ENCODE data around the gene TPD52L2.

The TPD52L2 gene

GRCh38 chr20:63881451-63882226 lies 16.6 kb downstream of the TPD52L2 start:
- DNase-seq, result no peak

GRCh38 chr20:63882257-63883200 lies 17.5 kb downstream of the TPD52L2 start:
- DNase-seq, result no peak

- no peak for DNase-seq
These were observed 18.1 kb downstream of the TPD52L2 start for GRCh38 chr20:63883201-63883593.

GRCh38 chr20:63884506-63885263 lies 19.6 kb downstream of the TPD52L2 start:
- no peak for DNase-seq

DNA sequence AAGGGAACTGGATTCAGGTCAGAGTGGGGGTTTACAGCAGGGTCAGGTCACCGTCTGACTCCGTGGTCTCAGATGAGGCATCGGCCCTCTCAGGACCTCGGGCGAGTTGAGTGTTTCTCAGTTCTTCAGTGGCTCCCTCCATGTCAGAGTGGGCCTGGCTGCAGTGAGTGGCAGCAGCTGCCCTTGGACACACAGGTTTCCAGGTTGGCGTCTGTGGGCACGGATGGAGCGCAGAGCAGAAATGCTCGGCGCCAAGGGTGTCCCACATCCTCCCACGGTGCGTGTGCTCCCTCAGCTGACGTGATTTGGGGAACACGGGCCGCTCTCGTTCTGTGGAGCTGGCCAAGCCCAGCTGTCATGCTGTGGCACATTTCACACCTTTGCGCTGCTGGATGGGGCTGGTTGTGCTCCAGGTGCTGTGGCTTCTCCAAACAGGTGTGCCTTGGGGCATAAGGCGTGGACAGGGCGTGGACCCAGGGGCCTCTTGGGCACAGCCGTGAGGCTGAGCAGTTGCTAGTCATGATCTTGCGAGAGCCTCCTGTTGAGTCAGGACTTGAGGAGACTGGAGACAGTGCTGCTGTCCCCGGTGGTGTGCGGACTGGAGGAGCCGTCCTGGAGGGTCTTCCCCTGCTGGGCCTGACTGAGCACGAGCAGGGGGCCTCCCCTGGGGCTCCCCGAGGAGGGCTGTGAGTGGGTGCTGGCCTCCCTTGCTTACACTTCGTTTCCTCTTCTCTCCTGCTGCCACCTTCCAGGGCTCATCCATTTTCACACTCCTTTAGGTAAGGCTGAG lies 20.4 kb downstream of the TPD52L2 start:
- DNase-seq, result no peak

GRCh38 chr20:63886054-63886419 lies 21.0 kb downstream of the TPD52L2 start:
- no peak for DNase-seq

DNA sequence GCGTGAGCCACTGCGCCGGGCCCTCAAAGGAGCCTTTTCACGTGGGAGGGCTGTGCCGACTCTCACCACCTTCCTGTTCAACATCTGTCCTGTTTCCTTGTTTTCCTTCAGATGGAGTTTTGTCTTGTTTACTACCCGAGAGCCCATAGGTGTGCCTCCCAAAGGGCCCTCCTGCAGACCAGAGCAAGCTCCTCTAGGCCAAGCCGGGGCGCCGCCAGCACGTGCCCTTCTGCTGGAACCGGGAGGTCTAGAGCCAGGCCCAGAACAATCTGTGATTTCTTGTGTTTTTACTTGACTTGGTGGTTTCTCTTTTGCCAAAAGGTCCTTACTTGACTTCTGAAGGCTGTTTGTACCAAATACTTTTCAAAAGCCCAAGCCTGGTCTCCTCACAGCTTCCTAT lies 21.9 kb downstream of the TPD52L2 start:
- DNase-seq, result no peak

DNA sequence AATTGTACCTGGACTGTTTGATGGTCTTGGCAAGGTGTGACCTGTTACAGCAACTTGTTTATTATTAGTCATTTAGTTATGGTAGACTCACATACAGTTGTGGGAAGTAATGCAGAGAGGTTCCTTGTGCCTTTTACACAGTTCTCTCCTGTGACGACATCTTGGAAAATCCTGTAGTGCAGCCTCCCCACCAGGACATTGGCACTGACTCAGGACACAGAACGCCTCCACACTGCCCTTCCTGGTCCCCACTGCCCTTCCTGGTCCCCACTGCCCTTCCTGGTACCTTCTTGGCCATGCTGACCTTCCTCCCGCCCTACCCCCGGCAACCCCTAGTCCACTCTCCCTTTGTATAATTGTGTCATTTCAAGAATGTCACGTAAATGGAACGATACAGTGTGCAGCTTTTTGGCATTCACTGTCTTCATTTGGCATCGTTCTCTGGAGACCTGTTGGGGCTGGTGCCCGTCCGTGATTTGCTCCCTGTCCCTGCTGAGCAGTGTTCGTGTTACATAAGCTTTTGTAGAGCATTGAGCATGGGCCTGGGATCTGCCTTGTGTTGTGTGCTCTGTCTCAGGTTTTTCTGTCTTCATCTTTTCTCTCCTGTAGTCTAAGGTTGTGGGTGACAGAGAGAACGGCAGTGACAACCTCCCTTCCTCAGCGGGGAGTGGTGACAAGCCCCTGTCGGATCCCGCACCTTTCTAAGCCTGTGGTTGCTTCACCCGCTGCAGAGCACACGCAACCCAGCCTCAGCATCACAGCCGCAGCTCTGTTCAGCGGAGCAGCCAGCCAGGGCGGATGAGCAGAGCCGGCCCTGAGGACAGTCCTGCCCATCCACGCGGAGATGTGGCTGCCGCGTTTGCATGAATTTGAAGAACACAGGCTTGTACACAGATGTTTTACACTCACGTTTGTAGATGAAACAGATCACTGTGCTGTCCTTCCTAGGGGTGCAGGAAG lies 24.5 kb downstream of the TPD52L2 start:
- no peak for DNase-seq

DNA sequence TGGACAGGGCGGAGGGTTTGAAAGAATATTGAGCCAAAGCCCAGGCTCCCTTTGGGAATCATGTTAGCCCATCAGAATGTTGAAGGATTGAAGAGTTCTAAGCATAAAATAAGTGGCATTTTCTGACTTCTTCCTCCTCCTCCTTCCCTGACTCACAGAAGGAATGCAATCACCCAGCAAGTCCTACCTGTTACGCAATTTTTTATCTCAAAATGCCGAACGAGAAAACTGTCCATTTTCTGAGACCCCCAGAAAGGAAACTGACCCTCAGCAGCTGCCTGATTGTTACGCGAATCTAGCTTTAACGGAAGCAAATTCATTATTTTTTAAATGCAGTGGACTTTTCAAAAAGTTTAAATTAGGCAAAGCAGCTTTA lies 25.1 kb downstream of the TPD52L2 start:
- DNase-seq, result no peak

DNA sequence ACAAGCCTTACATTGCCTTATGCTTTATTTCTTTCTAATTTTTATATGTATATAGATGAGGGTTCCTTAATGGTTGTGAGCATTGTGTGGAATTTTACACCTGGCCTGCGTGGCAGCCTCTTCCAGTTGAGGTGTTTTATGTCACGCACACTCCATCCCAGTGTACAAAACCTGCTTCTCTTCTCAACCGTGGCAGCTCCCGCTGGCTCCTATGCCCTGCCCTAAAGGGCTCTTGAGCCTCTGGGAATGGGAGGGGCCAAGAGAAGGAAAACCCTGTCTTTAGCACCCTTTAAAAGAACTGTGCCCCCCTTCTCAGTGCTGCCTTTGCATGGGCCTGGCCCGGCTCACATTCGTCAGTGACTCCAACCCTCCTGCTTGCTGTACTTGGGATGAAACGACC lies 25.5 kb downstream of the TPD52L2 start:
- no peak for DNase-seq

- DNase-seq, result no peak
These were observed 26.3 kb downstream of the TPD52L2 start for GRCh38 chr20:63891061-63892002.

- no peak for DNase-seq
These were observed 27.3 kb downstream of the TPD52L2 start for GRCh38 chr20:63892402-63892801.

DNA sequence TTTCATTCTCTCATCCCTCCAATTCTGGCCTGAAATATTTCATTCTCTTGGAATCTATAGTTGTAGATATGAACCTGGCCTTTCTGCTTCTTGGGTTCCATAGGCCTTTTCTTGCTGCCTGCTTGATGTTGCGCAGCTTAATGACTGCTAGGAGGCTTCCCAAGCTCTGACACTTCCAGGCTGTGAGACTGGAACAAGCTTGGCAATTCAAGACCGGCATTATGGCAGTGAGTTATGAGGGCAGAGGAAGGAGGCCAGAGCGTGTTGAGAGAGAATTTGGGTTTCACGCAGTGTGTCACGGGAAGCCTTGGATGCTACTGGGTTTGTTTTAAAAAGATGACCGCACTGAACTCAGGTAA lies 28.9 kb downstream of the TPD52L2 start:
- DNase-seq, result no peak

- DNase-seq, result peak; percentile 89
These were observed 29.5 kb downstream of the TPD52L2 start, which contains the start of gene DNAJC5 for GRCh38 chr20:63894358-63895201. Gene DNAJC5 (plus strand): TSS chr20:63895126. CDS start chr20:63928346, 33,220 bp downstream.

DNA sequence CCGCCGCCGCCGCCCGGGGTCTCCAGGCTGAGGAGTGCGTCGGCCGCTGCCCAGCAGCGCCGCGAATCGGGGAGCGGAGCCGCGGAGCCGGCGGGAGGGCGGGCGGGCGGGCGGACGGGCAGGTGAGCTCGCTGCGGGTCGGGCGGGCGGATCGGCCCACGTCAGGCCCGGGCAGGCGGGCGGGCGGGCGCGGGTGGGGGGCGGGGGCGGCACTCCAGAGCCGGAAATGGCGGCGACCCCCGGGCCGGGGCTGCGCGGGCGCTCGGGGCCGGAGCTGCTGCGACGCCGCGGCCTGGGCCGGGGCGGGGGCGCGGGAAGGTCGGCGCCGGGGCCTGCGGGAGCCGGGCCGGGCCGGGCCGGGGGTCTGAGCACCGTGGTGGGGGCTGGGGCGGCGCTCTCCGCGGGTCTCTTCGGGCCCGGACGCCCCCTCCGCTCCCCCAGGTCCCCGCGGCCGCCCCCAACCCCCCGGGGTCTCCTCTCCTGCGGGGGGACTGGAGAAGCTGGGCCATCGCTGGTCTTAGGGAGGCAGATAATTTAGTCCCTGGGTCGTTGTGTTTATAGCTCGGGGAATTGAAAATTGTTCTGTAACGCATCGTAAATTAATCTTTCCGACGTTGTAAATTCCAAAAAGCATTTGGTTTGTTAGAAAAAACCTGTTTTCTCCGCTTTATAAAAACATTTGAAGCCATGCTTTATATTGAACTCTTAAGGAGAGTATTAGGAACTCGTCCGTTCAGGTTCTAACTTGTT lies 30.3 kb downstream of the TPD52L2 start:
- no peak for DNase-seq

GRCh38 chr20:63895952-63896263 lies 30.8 kb downstream of the TPD52L2 start:
- DNase-seq, result no peak

DNA sequence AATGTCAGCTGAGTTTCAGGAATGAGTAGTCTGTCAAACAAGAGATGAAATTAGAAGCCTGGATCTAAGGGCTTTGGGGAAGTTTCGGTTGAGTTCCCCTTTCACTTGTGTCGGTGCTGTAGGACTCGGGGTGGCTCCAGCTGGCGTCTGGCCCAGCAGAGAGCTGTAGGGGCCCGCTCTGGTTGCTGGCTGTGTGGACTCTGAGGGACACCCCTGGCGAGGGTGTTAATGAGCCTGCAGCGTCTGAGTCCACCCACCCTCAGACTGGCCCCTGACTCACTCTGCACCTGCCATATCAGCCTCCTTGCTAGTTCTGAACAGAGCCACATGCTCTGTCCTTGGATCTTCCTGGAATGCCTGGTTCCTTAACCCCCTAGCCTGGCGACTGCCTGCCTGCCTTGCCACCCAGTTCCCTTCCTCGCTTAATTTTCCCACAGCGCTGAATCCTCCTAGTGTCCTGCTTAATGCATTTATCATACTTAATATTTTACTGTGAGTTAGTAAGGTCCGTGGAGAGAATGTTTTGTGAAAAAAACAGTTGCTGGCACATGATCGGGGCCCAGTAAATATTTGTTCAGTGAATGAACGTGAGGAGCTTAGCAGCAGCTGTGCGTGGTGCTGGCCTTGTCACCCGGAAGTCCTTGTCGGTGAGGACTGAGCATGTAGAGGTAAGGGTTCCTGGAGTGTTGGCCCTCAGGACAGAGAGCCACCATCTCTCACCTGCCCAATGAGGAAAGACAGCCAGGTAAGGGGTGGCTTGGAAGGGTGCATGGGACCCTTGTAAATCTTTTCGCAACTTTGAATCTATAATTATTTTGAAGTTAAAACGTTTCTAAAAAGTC lies 31.4 kb downstream of the TPD52L2 start:
- DNase-seq, result peak; percentile 80
